ENCODE data around the gene SFPQ.
"Not testable (repeated sequence)": the region's sequence is repeated elsewhere in the genome, so short reads cannot be mapped to it uniquely, and the experiment has no call there.

Gene SFPQ

GRCh38 chr1:35192853-35193664 is at the start of gene SFPQ:
Gene SFPQ, minus strand, starts transcription at chr1:35193145. Its CDS starts 96 bp downstream, at chr1:35193049.
- no peak for TF ChIP-seq ZNF274 (IDR thresholded peaks at IDR 0.05; ENCODE audit: low read depth, low read length)
- H3K4me3 ChIP-seq (ENCODE audit: low read length) = peak within 1 kb of the TSS; percentile 99

GRCh38 chr1:35236772-35237171 is 43.8 kb upstream of the SFPQ start:
- not testable (repeated sequence) for H3K4me3 ChIP-seq (ENCODE audit: low read length)

- TF ChIP-seq ZNF274 (IDR thresholded peaks at IDR 0.05; ENCODE audit: low read depth, low read length) = no peak
Measured at GRCh38 chr1:35231287-35231686, 38.3 kb upstream of the SFPQ start.

GRCh38 chr1:35229587-35230360 is 36.8 kb upstream of the SFPQ start:
- no peak overlapping the region for H3K4me3 ChIP-seq (ENCODE audit: low read length)
- TF ChIP-seq ZNF274 (IDR thresholded peaks at IDR 0.05; ENCODE audit: low read depth, low read length) = no peak

More at GRCh38 chr1:35231287-35231686, 38.3 kb upstream of the SFPQ start:
- H3K4me3 ChIP-seq (ENCODE audit: low read length) = no peak overlapping the region

- no peak overlapping the region for H3K4me3 ChIP-seq (ENCODE audit: low read length)
- no peak for TF ChIP-seq ZNF274 (IDR thresholded peaks at IDR 0.05; ENCODE audit: low read depth, low read length)
Measured at GRCh38 chr1:35226546-35226945, 33.6 kb upstream of the SFPQ start.

GRCh38 chr1:35223084-35223630 is 30.2 kb upstream of the SFPQ start:
- H3K4me3 ChIP-seq (ENCODE audit: low read length) = no peak overlapping the region
- TF ChIP-seq ZNF274 (IDR thresholded peaks at IDR 0.05; ENCODE audit: low read depth, low read length) = no peak

GRCh38 chr1:35222322-35223083 is 29.6 kb upstream of the SFPQ start:
- TF ChIP-seq ZNF274 (IDR thresholded peaks at IDR 0.05; ENCODE audit: low read depth, low read length) = no peak
- H3K4me3 ChIP-seq (ENCODE audit: low read length) = no peak overlapping the region

GRCh38 chr1:35220976-35221375 is 28.0 kb upstream of the SFPQ start:
- H3K4me3 ChIP-seq (ENCODE audit: low read length) = no peak overlapping the region
- no peak for TF ChIP-seq ZNF274 (IDR thresholded peaks at IDR 0.05; ENCODE audit: low read depth, low read length)

- H3K4me3 ChIP-seq (ENCODE audit: low read length) = no peak overlapping the region
- TF ChIP-seq ZNF274 (IDR thresholded peaks at IDR 0.05; ENCODE audit: low read depth, low read length) = no peak
Measured at GRCh38 chr1:35215346-35215745, 22.4 kb upstream of the SFPQ start.

- no peak overlapping the region for H3K4me3 ChIP-seq (ENCODE audit: low read length)
- no peak for TF ChIP-seq ZNF274 (IDR thresholded peaks at IDR 0.05; ENCODE audit: low read depth, low read length)
Measured at GRCh38 chr1:35211120-35211414, 18.1 kb upstream of the SFPQ start.

GRCh38 chr1:35210321-35211119 is 17.6 kb upstream of the SFPQ start:
- no peak for TF ChIP-seq ZNF274 (IDR thresholded peaks at IDR 0.05; ENCODE audit: low read depth, low read length)
- no peak overlapping the region for H3K4me3 ChIP-seq (ENCODE audit: low read length)

- no peak for TF ChIP-seq ZNF274 (IDR thresholded peaks at IDR 0.05; ENCODE audit: low read depth, low read length)
Measured at GRCh38 chr1:35203295-35203694, 10.3 kb upstream of the SFPQ start.

GRCh38 chr1:35202048-35202719 is 9.2 kb upstream of the SFPQ start:
- TF ChIP-seq ZNF274 (IDR thresholded peaks at IDR 0.05; ENCODE audit: low read depth, low read length) = no peak
- no peak overlapping the region for H3K4me3 ChIP-seq (ENCODE audit: low read length)

More at GRCh38 chr1:35203295-35203694, 10.3 kb upstream of the SFPQ start:
- no peak overlapping the region for H3K4me3 ChIP-seq (ENCODE audit: low read length)
